HCT116 (cell line): ENCODE data around the gene DUSP16. TPM values are rescaled to one million over a fixed set of nuclear protein-coding genes. Genes with fewer than 3 reads are reported as not detected.

ENCODE experiments used
- ATAC-seq: fragments of 200-7000 bp; cut with Tn5 transposase; 2 replicates; pipeline ENCODE4 v1.9.1; 2020; ENCODE audit warnings: mild to moderate bottlenecking, moderate library complexity
- BruUV-seq: library from RNA; stranded (reverse); fragments of 400-500 nt; replicated peaks from 2 replicates; lab custom pipeline; 2021; lab: Mats Ljungman, UMichigan
- CTCF ChIA-PET: fragments of 300-600 bp; sonication (Branson Sonifier 250); formaldehyde crosslinking; loops from one replicate; lab custom pipeline; 2021; ENCODE audit warnings: antibody characterized with exemption; lab: Charles Lee
- POLR2A ChIA-PET: fragments of 300-600, 350-600 bp; sonication (Branson Sonifier 250); formaldehyde crosslinking; loops from one replicate; lab custom pipeline; 2021; ENCODE audit warnings: antibody characterized with exemption; lab: Charles Lee
- RAD21 ChIA-PET, 2 experiments: fragments of 300-600 bp; sonication (Branson Sonifier 250); formaldehyde crosslinking; loops; one replicate each; lab custom pipeline; 2023; ENCODE audit warnings: low total read pairs in 2 of 2; ENCODE audit not compliant: uncharacterized antibody in 2 of 2, unreplicated experiment in 2 of 2, low non-redundant PET in 1 of 2; lab: Charles Lee
- DNase-seq: peaks from one replicate; pipeline ENCODE4 v3.0.0-alpha.2; 2010; ENCODE audit warnings: low read depth, low spot score
- H2AFZ ChIP-seq: fragments of 200-600 bp; shearing (Covaris generic), sonication (generic); 2 replicates; pipeline ENCODE4 v1.6.1; 2017; ENCODE audit warnings: low read depth, mixed run types, mixed read lengths, antibody characterized with exemption, low read length; ENCODE audit not compliant: poor library complexity, severe bottlenecking
- H3K27ac ChIP-seq: 2 replicates; pipeline ENCODE4 v1.5.1; 2012; ENCODE audit warnings: low read depth, low read length
- H3K27me3 ChIP-seq: fragments of 200-600 bp; sonication (generic); 2 replicates; pipeline ENCODE4 v1.6.1; 2016; ENCODE audit warnings: mixed run types, low read length, mixed read lengths; ENCODE audit not compliant: insufficient read depth
- H3K36me3 ChIP-seq, 2 experiments: fragments of 200-500 bp in 1 of 2; fragments of 200-600 bp in 1 of 2; sonication (Bioruptor generic) in 1 of 2; sonication (generic) in 1 of 2; 2 replicates each; pipeline versions ENCODE4 v1.5.1 to v1.6.1; 2014 to 2016; ENCODE audit warnings: low read length in 2 of 2, inconsistent platforms in 1 of 2, mixed read lengths in 1 of 2, mixed run types in 1 of 2; ENCODE audit not compliant: insufficient read depth in 2 of 2, control insufficient read depth in 1 of 2
- H3K4me1 ChIP-seq, 2 experiments: fragments of 200-600 bp in 1 of 2; sonication (generic) in 1 of 2; 2 replicates each; pipeline versions ENCODE4 v1.5.1 to v1.6.1; 2012 to 2017; ENCODE audit warnings: low read length in 2 of 2, inconsistent platforms in 1 of 2, mild to moderate bottlenecking in 1 of 2, mixed read lengths in 1 of 2, mixed run types in 1 of 2, moderate library complexity in 1 of 2; ENCODE audit not compliant: insufficient read depth in 2 of 2, control insufficient read depth in 1 of 2
- H3K4me2 ChIP-seq: fragments of 200-600 bp; sonication (generic); 2 replicates; pipeline ENCODE4 v1.6.1; 2017; ENCODE audit warnings: mixed run types, low read length, mixed read lengths
- H3K4me3 ChIP-seq, 2 experiments: fragments of 200-600 bp in 1 of 2; sonication (generic) in 1 of 2; replicated peaks in 1 of 2; 2 replicates each; pipeline ENCODE4 v1.5.1; 2011 to 2016; ENCODE audit warnings: low read length in 2 of 2, control low read depth in 1 of 2, low read depth in 1 of 2, mild to moderate bottlenecking in 1 of 2, mixed read lengths in 1 of 2, mixed run types in 1 of 2
- H3K79me2 ChIP-seq: fragments of 200-600 bp; sonication (generic); 2 replicates; pipeline ENCODE4 v1.6.1; 2017; ENCODE audit warnings: mild to moderate bottlenecking, mixed run types, low read length, moderate library complexity, mixed read lengths; ENCODE audit not compliant: insufficient read depth
- H3K9ac ChIP-seq: fragments of 200-600 bp; sonication (generic); 2 replicates; pipeline ENCODE4 v1.6.1; 2016; ENCODE audit warnings: low read length, mixed read lengths
- H3K9me2 ChIP-seq: fragments of 200-600 bp; sonication (generic), shearing (Covaris generic); 2 replicates; pipeline ENCODE4 v1.6.1; 2017; ENCODE audit warnings: mixed run types, mild to moderate bottlenecking, moderate library complexity; ENCODE audit not compliant: insufficient read depth
- H3K9me3 ChIP-seq, 2 experiments: fragments of 200-500 bp in 1 of 2; fragments of 200-600 bp in 1 of 2; sonication (Bioruptor generic) in 1 of 2; sonication (generic) in 1 of 2; 2 replicates each; pipeline ENCODE4 v1.6.1; 2014 to 2017; ENCODE audit warnings: low read length in 2 of 2, mixed read lengths in 2 of 2, inconsistent platforms in 1 of 2, low read depth in 1 of 2, mild to moderate bottlenecking in 1 of 2, mixed run types in 1 of 2, moderate library complexity in 1 of 2; ENCODE audit not compliant: control insufficient read depth in 1 of 2, insufficient read depth in 1 of 2
- H4K20me1 ChIP-seq: fragments of 200-600 bp; sonication (generic), shearing (Covaris generic); 2 replicates; pipeline ENCODE4 v1.6.1; 2017; ENCODE audit warnings: mixed run types, mild to moderate bottlenecking, moderate library complexity; ENCODE audit not compliant: insufficient read depth
- ATF3 ChIP-seq: IDR thresholded peaks from 2 replicates; pipeline ENCODE4 v1.6.1; 2012
- CBX3 ChIP-seq: IDR thresholded peaks from 2 replicates; pipeline ENCODE4 v1.6.1; 2012; ENCODE audit warnings: low read depth
- EGR1 ChIP-seq: IDR thresholded peaks from 2 replicates; pipeline ENCODE4 v1.6.1; 2012; ENCODE audit warnings: low read depth
- ELF1 ChIP-seq: IDR thresholded peaks from 2 replicates; pipeline ENCODE4 v1.6.1; 2012; ENCODE audit warnings: low read depth, borderline replicate concordance
- EZH2phosphoT487 ChIP-seq: fragments of 200-600 bp; IDR thresholded peaks from 2 replicates; pipeline ENCODE4 v1.6.1; 2018; ENCODE audit warnings: antibody characterized with exemption, borderline replicate concordance
- MAX ChIP-seq: IDR thresholded peaks from 2 replicates; pipeline ENCODE4 v1.6.1; 2012
- POLR2A ChIP-seq: IDR thresholded peaks from 2 replicates; pipeline ENCODE4 v1.7.0; 2011; ENCODE audit warnings: borderline replicate concordance; ENCODE audit not compliant: insufficient read depth, insufficient read length; ENCODE audit errors: extremely low read depth
- POLR2AphosphoS5 ChIP-seq: IDR thresholded peaks from 2 replicates; pipeline ENCODE4 v1.6.1; 2011; ENCODE audit warnings: mild to moderate bottlenecking, low read depth, low read length, moderate library complexity
- RAD21 ChIP-seq: IDR thresholded peaks from 2 replicates; pipeline ENCODE4 v1.6.1; 2012; ENCODE audit warnings: low read depth, mild to moderate bottlenecking
- SRF ChIP-seq: IDR thresholded peaks from 2 replicates; pipeline ENCODE4 v1.6.1; 2012; ENCODE audit warnings: low read depth
- TCF7L2 ChIP-seq: IDR thresholded peaks from 2 replicates; pipeline ENCODE4 v1.7.0; 2011; ENCODE audit warnings: borderline replicate concordance, inconsistent platforms; ENCODE audit not compliant: insufficient read depth, insufficient read length; ENCODE audit errors: extremely low read depth
- YY1 ChIP-seq: IDR thresholded peaks from 2 replicates; pipeline ENCODE4 v1.6.1; 2011; ENCODE audit warnings: low read length, low read depth, moderate library complexity, mild to moderate bottlenecking; ENCODE audit not compliant: insufficient replicate concordance; ENCODE audit errors: extremely low read depth
- intact Hi-C: fragments of 100-400 bp; cut with micrococcal nuclease; formaldehyde crosslinking; loops from 2 replicates; pipeline ENCODE4 v1.10.0; 2022
- total RNA-seq: library from RNA; stranded (reverse); gene quantifications from one replicate; pipeline ENCODE4 v1.2.1, GENCODE V29; 2021; ENCODE audit not compliant: unreplicated experiment

The DUSP16 gene
- total RNA-seq, 1 experiment from 2014 or later: 13.4 TPM

- Histone ChIP-seq H3K9ac (no peak overlapping the region), H3K79me2 (no peaks in the 10 kb centered on the region), H3K36me3 (no peaks in the 10 kb centered on the region), H3K9me3 (no peaks in the 10 kb centered on the region), H3K4me1 (peaks cover 9 to 12% of the 10 kb centered on the region in 2 experiments), H2AFZ (no peak overlapping the region), H3K4me3 (no peak overlapping the region), H3K27me3 (no peaks in the 10 kb centered on the region), H3K9me2 (no peaks in the 10 kb centered on the region; the same call in 1 of the 2 replicates), H3K4me2 (no peak overlapping the region), H3K27ac (no peak overlapping the region), H4K20me1 (no peaks in the 10 kb centered on the region)
- no TSS peak for BruUV-seq
- ChIA-PET RAD21 (no interaction called here), CTCF (no interaction called here), POLR2A (no interaction called here)
- TF ChIP-seq EZH2phosphoT487 (no peak), ATF3 (no peak)
- DNase-seq (no peak), ATAC-seq (no peak)
- intact Hi-C loops: no loop called here
These were observed 34.0 kb downstream of the DUSP16 start for GRCh38 chr12:12528361-12529270.

- peaks cover 2 to 4% of the 10 kb centered on the region in 2 experiments; a peak in 3 of 4 replicates for H3K4me1 ChIP-seq
These were observed 34.8 kb downstream of the DUSP16 start for GRCh38 chr12:12527820-12528296.

More at GRCh38 chr12:12527820-12528296, 34.8 kb downstream of the DUSP16 start:
- Histone ChIP-seq H3K36me3 (no peaks in the 10 kb centered on the region), H3K79me2 (no peaks in the 10 kb centered on the region), H3K27ac (no peak overlapping the region), H3K9ac (no peak overlapping the region), H3K27me3 (no peaks in the 10 kb centered on the region), H4K20me1 (no peaks in the 10 kb centered on the region), H2AFZ (no peak overlapping the region), H3K9me2 (no peaks in the 10 kb centered on the region; the same call in 1 of the 2 replicates), H3K4me2 (no peak overlapping the region), H3K4me3 (no peak overlapping the region), H3K9me3 (no peaks in the 10 kb centered on the region)
- CTCF ChIA-PET: interaction anchor here (0.5 kb wide), 1 partner anchor 169 kb away, joined by 3 read pairs; no protein-coding TSS in a partner anchor
- ATAC-seq: no peak
- no TSS peak for BruUV-seq
- POLR2A ChIA-PET: no interaction called here
- intact Hi-C loops: no loop called here
- TF ChIP-seq RAD21: no peak
- TF ChIP-seq CBX3: no peak
- no peak for TF ChIP-seq POLR2AphosphoS5
- TF ChIP-seq MAX: no peak
- TF ChIP-seq YY1: no peak
- TF ChIP-seq EGR1: no peak
- TF ChIP-seq ELF1: no peak
- no peak for TF ChIP-seq TCF7L2
- TF ChIP-seq POLR2A: no peak
- TF ChIP-seq SRF: no peak
- RAD21 ChIA-PET: no interaction called here
- DNase-seq: no peak
